GM19351 (cell line): ENCODE results near the gene ITPR1.

Experiments
- ATAC-seq: cut with Tn5 transposase; IDR thresholded peaks from one replicate; pipeline ENCODE4 v1.9.1; 2021; ENCODE audit warnings: mild to moderate bottlenecking, moderate library complexity; ENCODE audit not compliant: unreplicated experiment

The ITPR1 gene

DNA sequence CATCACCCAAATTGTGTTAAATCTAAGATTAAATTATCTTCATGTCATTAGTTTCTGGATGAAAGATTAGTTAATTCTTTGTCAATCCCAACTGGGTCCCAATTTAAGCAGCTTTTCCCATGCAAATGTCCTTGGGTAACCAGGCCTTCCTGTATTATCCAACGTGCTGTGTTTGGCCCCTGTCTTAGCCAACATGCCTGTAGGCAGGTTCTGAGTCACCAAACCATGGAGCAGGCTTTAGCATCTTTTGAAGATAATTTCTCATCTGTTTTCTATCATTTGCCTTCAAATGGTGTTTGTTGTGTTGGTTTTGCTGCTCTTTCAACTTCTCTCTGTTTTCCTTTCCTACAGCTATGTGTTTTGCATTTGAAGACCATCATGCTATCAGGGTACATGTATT, 216.2 kb downstream of the ITPR1 start:
- no peak for ATAC-seq

DNA sequence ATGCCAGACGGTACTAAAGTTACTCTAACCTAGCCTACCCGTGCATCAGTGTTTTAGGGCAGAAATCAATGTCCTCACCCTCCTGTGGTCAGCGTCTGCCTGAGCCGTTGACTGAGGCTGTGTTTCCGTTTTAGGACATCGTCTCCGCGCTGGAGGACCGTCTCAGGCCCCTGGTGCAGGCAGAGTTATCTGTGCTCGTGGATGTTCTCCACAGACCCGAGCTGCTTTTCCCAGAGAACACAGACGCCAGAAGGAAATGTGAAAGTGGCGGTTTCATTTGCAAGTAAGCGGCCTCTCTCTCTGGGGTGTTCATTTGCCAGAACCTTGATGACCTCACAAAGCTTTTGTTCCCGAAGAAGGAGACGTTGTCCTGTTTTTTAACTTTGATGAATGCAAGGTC, 217.0 kb downstream of the ITPR1 start:
- no peak for ATAC-seq

DNA sequence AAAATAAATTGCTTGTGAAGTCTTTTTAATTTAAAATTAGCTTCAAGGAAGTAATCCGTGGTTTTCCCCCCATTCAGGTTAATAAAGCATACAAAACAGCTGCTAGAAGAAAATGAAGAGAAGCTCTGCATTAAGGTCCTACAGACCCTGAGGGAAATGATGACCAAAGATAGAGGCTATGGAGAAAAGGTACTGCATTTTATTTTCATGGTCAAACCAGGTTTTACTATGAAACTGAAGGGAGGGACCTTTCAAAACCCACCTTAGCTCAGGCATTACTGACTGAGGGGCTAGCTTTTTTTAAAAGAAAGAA, 218.5 kb downstream of the ITPR1 start:
- peak; percentile 40 for ATAC-seq

DNA sequence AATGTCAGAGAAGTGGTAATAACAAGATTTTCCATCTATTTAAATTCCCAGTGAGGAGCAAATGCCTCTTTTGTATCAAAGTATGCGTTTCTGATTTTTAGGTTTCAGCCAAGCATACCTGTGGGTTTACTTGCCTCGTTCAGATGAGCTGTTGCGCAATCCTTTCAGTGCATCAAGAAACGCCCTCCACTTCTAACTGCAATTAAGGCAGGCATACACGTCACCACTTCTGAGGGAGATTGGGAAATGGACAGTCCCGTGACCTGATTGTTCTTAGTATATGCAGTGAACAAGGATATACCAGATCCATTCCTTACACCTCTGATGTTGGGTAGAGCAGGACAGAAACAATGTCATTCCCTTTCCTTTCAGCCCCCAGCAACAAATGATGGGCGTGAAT, 219.0 kb downstream of the ITPR1 start:
- ATAC-seq: no peak

DNA sequence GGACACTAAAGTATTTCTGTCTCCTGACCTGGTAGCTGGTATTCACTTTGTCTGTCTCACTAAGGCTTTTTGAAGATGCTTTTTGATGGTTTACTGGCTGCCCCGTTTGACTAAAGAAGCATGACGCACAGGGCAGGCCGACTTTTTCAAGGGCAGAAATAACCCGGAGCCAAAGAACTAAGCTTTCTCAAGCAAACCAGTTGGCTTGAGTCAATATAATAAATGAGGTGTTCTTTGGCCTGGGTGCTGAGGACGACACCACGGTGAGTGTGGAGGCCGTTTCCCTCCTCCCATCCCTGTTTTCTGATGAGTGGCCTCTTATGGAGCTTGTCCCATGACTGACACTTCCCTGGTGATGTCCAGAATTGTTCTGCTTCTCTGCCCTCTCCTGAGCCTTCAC, 220.9 kb downstream of the ITPR1 start:
- ATAC-seq: no peak

DNA sequence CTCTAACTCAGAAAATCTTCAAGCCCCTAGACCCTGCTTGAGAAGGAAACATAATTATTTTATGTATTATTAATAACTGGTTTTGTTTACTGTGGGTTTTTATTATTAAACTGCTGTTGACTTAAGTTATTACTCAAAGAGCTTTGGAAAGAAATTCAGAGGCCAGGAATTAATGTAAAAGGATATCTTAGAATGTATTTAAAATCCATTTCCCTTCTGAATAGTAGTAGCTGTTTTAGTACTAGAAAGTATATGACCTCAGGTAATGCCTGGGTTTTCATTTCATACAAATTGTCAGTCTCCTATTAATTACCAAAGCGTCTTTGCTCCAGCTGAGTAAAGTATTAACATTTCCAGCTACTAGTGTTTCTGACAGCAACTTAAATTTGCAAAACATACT, 223.1 kb downstream of the ITPR1 start:
- no peak for ATAC-seq

DNA sequence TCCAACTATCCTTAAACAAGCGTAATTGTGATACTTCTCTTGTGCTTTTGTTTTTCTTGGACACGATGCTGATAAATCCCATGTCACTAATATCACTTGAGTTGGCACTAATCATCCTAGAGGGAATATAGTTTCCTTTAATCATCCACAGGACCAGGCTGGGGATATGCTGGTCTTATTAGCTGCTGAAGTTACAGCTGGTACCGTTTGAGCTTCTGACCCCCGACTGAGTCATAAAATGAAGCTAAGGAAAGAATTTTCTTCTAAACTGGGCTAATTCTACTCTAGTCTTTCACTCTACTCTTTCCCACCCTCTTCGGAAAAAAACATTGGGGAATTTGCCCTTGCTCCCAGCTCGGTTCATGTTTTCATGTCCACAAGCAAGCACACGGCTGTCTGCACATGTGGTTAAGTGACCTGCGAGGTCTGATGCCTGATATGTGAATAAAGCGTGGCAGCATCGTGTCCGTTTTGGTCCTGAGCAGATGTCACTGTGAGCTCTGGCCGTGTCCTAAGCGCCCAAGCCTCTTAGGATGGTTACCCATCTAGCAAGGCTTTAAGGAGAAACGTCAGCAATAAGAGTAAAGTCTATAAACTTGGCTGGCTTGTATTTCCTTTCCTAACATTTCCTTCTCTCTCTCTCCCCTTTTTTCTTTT, 223.7 kb downstream of the ITPR1 start:
- ATAC-seq: no peak

DNA sequence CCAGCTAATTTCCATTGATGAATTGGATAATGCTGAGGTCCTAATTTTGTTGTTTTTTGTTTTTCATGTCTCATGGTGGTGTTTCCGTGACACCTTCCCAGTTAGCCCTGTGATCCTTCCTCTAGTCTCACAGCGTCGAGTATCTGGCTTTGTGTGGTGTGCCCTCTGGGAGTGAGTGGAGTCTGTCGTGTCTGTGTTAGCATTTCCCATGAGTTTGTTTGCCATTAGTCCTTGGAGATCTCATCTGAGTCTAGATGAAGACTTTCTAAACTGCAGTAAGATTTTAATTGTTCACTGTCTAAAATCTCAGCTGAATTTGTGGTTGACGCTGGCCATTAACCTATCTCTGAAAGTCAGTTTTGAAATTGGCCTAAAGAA, 224.2 kb downstream of the ITPR1 start:
- ATAC-seq: no peak

DNA sequence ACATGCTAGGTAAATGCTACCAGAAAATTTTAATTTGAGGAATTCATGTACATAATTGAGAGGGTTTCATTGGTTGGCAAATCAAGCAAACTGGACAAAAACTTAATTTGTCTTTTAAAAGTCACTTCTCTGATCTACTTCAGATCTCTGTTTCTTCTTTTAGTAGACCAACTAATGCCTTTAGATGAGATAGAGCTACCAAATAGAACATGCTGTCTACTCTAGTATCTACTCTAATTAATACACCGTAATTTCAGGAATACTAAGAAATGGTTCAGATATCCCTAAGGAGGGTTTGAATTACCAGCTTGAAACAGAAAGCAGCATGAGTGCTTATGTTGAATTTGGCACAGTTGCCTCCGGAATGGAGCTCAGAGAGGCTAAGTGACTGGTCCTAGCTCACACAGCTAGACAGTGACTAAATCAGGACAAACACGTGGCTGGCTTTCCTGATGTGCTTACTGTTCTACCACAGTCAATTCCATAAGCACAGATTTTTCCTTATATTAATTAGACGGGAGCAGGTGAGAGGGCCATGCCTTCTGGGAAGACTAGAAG, 225.1 kb downstream of the ITPR1 start:
- no peak for ATAC-seq

DNA sequence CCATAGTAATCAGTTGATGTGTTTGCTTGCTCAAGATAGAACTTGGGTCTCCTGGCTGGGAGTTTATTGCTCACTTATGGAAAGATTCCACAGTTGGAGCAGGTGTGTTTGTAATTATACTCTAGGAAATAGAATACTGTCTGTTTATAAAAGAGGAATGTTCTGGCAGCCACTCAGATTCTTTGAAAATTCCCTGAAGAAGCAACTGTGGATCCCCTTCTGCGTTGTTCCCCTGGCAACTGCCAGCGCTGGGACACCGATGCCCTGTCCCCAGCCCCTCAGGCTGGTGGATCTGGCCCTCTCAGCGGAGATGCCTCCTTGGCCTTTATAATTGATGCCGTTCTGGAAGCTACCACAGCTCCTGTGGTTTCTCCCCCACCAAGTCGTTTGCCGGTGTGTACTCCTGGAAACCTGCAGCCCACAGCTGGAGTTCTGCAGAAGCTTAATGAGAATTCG, 225.9 kb downstream of the ITPR1 start:
- ATAC-seq: no peak

DNA sequence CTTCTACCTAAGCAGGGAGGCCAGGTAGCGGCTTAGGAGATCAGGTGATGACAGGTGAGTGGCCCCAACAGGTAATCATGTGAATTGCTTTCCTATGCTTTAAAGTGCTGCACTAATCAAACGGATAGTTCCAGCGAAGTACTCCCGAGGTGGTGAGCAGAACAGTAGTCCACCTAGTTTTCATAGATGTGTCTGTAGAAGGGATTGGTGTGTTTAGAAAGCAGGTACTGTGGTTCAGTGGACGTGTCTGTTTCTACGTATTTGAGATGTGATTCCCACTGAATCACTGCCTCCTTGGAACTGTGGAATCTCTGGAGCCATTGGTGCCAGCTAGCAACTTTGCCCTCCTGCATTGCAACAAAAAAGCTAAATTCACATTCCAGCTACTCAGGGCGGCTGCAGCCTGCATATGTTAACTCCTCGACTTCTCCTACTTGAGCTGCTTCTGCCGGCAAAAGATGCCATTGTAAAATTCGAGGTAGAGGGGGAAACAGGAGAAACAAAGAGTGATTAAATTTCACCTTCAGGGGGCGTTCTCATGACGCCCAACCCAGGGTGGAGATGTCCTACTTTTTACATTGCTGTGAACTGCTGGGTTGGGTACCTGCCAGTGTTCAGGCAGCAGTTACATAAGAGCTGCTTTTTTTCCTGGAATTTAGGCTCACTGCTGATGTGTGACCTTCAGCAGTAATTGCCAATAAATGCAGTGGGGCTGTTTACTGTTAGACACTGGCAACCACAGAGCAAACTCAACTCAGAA, 227.3 kb downstream of the ITPR1 start:
- ATAC-seq: peak; percentile 53

DNA sequence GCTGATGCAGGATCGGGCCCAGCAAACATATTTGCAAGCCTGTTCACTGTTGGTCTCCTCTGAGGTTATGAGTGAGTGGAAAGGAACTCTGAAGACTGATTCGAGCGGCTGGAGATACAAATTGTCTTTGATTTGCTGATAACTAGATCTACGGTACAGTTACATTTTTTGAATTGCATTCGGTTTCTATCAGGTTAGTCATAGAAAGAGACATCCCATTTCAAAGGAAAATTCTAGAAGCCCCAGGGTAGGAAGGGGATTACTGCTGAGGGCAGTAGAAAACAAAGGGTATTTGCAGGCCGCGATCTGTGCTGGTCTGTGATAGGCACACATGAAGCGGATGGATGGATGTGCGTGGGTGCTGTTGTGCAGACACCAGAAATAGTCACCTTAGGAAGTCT, 228.4 kb downstream of the ITPR1 start:
- no peak for ATAC-seq

DNA sequence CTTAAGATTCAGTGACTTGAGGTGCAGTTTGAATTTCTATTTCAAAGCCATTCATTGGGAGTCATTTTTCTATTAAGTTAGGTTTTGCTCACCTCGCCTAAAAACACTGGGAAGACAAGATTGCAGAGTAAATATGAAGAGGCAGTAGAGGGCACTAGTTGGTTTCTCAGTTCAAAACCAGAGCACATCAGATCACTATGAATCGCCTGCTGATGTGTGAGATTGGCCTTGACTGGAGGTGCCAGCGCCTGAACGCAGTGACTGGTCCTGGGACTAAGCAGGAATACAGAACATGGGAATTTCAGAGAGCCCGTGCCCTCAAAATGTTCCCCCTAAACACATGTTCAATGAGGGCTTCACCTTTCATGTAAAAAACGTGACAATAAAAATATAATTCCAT, 229.0 kb downstream of the ITPR1 start:
- ATAC-seq: peak; percentile 81

DNA sequence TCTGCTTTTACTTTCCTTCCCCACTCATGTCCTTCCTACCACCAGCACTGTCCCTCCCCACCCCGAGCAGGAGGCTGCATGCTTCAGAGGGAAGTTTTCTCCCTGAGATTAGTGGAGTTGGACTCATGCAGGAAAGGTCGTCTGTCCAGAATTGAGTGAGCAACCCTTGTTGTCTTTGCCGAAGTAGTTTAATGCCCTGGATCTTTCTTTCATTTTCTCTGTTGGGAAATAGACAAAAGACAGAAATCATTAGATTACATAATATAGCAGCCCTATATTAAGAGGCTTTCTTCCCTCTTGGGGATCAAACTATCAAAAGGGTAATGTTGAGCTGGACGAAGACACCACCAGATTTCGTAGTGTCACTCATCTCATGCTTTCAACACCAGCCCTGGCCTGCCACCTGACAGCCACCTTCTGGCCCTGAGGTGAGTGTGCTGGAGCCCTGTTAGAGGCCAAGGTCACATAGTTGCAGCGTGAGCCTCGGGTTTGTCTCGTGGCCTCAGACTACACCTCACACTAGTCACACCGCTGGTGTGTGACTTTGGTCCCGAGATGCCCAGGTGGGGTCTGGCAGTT, 231.0 kb downstream of the ITPR1 start:
- no peak for ATAC-seq

DNA sequence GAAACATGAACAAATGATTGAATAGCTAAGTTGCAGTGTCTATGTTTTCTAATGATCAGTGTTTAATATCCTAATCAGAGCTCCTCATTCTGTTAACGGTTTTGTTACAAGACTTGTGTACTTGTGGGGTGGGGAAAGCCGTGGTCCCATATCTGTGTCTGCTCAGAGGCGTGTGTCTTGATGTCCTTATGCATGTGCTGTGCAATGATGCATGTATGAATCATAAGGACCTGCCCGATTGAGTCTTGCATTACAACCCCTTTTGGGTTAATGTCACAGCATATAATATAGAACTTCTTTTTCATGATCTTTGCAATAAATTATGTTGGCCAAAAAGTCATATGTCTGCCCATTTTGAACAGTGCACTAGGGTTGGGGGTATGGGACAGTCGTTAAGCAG, 233.4 kb downstream of the ITPR1 start:
- no peak for ATAC-seq

DNA sequence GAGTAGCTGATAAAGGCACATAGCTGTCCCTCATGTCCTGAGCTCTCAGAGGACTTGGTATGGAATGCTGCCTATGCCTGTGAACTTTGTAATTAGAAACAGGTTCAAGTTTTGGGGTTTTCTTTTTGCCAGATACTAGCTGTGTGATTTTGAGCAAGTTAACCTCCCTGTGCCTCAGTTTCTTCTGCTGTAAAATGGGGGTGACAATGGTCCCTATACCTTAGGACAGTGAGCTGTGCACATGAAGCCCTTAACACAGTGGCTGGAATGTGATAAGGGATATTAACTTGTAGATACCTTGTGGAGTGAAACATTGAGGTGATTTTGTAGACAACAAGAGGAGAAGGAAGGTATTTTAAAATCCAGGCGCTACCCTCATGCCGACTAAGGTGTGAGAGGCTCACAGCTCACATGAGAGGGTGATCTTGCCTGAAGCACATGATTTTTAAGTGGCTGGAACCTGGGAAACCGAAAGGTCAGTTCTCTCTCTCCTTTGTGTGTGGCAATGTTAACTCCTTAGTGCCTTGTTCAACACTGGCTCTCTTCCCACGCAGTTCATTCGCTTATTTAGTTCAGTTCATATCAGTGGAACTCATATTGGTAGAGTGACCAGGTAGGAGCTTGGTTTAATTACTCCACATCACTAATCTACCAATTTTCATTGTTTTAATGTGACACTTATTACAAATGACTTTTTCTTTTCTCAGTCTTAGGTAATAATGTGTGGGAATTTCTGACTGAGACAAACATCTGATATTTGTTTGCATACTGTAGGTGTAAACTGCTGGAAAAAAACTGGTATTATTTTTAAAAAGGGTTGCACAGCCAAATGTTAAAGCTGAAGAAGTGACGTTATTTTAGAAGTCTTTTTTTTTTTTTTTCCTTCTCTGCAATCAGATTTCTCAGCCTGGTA, 236.2 kb downstream of the ITPR1 start:
- ATAC-seq: no peak

DNA sequence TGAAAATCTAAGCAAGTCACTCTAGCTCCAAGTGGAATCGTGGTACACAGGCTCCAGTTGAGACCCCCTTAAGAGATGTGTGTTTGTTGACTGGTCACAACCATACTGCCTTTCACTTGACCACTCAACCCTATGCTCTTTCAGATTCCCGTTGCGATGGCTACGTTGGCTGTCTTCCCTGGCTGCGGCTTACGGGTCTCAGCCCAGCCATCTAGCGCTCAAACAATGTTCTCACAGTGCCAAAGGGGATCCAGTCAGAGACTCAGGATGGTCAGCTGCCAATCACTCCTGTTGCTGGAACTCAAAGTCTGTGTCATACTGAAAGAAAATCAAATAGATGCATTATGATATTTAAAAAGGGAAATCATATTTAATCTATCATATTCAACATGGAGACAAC, 237.6 kb downstream of the ITPR1 start:
- no peak for ATAC-seq

DNA sequence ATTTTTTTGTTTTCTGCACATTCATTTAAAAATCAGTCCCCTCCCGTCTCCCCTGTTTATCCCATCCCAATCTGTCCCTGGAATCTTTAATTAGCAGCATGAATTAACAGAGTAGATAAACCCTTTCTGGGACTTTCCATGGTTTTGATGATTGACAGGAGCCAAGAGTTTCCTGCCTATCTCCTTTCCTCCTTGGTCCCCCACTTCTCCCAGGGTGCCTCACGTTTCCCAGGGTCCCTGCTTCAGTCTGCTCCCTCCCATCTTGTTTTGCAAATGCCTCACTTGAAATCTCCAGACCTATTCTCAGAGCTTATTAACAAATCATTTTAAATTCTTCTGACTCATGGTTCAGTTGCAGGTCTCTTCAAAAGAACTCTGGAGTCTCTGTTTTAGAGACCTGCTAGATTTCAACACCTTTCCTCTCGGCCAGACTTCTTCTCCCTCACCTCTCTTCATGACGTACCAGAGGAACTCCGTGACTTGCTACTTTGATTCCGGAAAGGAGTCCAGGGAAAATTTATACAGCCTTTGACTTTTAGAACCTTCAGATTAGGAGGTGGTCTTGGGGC, 238.5 kb downstream of the ITPR1 start:
- ATAC-seq: no peak

DNA sequence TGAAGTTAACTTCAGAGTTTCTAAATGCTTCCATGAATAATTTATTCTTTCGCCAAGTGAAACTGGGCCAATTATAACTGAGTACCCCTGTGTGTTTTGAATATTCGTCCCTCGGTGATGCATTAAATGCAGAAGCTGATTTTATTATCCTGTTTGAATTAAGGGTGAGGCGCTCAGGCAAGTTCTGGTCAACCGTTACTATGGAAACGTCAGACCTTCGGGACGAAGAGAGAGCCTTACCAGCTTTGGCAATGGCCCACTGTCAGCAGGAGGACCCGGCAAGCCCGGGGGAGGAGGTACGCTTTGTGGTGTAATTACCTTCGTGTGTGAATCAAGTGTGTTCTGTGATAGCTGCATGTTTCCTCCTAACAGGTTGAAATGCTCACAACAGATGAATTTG, 239.8 kb downstream of the ITPR1 start:
- ATAC-seq: no peak

DNA sequence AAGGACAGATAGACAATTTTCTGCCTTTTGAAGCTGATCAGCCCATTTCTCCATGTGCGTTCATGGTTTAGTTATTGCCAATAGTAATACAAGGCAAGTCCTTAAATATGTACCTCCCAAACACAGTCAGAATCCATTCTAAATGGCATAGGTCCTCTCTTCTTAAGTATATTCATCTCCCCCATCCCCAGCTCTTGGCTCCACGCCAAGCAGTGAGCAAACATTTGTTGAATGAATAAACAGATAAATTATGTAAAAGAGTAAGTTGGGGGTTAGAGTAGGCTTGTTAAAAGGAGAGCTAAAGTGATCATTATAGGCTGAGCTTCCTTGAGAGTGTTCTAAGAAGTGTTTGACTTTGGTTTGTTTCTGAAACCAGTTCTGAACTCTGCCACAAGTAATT, 241.3 kb downstream of the ITPR1 start:
- no peak for ATAC-seq

DNA sequence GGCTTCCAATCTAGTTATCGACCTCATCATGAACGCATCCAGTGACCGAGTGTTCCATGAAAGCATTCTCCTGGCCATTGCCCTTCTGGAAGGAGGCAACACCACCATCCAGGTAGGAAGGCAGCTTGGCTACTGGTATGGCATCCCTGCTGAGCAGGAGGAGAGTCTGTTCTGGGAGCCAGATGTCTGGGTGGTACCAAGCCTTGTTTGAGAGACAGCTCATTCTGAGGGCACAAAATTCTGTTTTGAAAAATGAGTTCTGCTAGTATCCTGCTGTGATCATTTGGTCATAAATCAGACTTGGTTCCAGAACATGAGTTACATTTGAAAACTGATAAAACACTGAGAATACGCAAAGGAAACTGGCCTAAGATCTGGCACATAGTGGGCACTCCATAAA, 242.1 kb downstream of the ITPR1 start:
- ATAC-seq: no peak
